Endothelial cell of umbilical vein (primary cell): ENCODE measurements around the gene GDF2. TPM values are rescaled to one million over a fixed set of nuclear protein-coding genes. Genes with fewer than 3 reads are reported as not detected.

Source experiments
- BruUV-seq: library from RNA; stranded (reverse); fragments of 400-500 nt; replicated peaks from 2 replicates; lab custom pipeline; 2021; lab: Mats Ljungman, UMichigan
- CTCF ChIA-PET: fragments of 300-600, 350-600 bp; sonication (Branson Sonifier 250); formaldehyde crosslinking; loops from one replicate; lab custom pipeline; 2021; ENCODE audit warnings: antibody characterized with exemption, inconsistent platforms; lab: Charles Lee
- POLR2A ChIA-PET: fragments of 300-600, 350-600 bp; sonication (Branson Sonifier 250); formaldehyde crosslinking; loops from one replicate; lab custom pipeline; 2021; ENCODE audit warnings: antibody characterized with exemption, inconsistent platforms; lab: Charles Lee
- DNase-seq: peaks from one replicate; pipeline ENCODE4 v3.0.0-alpha.2; 2011; ENCODE audit warnings: low read depth, low spot score
- FAIRE-seq: peaks from 2 replicates; lab custom pipeline; 2011; peaks lifted over from hg19 to GRCh38; lab: Jason Lieb, UNC
- H2AFZ ChIP-seq: 2 replicates; pipeline ENCODE4 v1.6.0; 2012; ENCODE audit warnings: low read depth, low read length, control low read depth, inconsistent platforms
- H3K27ac ChIP-seq: 2 replicates; pipeline ENCODE4 v1.5.1; 2011; ENCODE audit warnings: low read depth, mild to moderate bottlenecking, control low read depth, low read length, moderate library complexity; ENCODE audit not compliant: insufficient read depth
- H3K27me3 ChIP-seq, 2 experiments: 2 replicates each; pipeline versions ENCODE4 v1.6.0 to v1.6.1; 2011; ENCODE audit warnings: low read length in 2 of 2, mixed read lengths in 1 of 2; ENCODE audit not compliant: control insufficient read depth in 2 of 2, insufficient read depth in 2 of 2
- H3K36me3 ChIP-seq, 2 experiments: 2 replicates in 1 of 2; 3 replicates in 1 of 2; pipeline ENCODE4 v1.5.1; 2011; ENCODE audit warnings: low read length in 2 of 2, mild to moderate bottlenecking in 1 of 2, moderate library complexity in 1 of 2; ENCODE audit not compliant: control insufficient read depth in 2 of 2, insufficient read depth in 2 of 2; ENCODE audit errors: extremely low read depth in 1 of 2
- H3K4me1 ChIP-seq: 3 replicates; pipeline ENCODE4 v1.5.1; 2011; ENCODE audit warnings: mild to moderate bottlenecking, low read length; ENCODE audit not compliant: control insufficient read depth, insufficient read depth; ENCODE audit errors: extremely low read depth
- H3K4me2 ChIP-seq: 2 replicates; pipeline ENCODE4 v1.6.1; 2011; ENCODE audit warnings: low read length, control low read depth, mixed read lengths; ENCODE audit not compliant: insufficient read depth
- H3K4me3 ChIP-seq, 3 experiments: fragments of 200-600 bp in 1 of 3; sonication (generic), shearing (Covaris generic) in 1 of 3; replicated peaks in 1 of 3; 2 replicates each; pipeline ENCODE4 v1.5.1; 2011 to 2016; ENCODE audit warnings: control low read depth in 3 of 3, low read length in 3 of 3, mild to moderate bottlenecking in 2 of 3, inconsistent platforms in 1 of 3, low read depth in 1 of 3, moderate library complexity in 1 of 3; ENCODE audit not compliant: insufficient read depth in 1 of 3
- H3K79me2 ChIP-seq: 2 replicates; pipeline ENCODE4 v1.6.0; 2012; ENCODE audit warnings: low read length, inconsistent platforms; ENCODE audit not compliant: control insufficient read depth, insufficient read depth
- H3K9ac ChIP-seq: replicated peaks from 2 replicates; pipeline ENCODE3; 2011; ENCODE audit warnings: low read length, control low read depth; ENCODE audit not compliant: insufficient read depth; ENCODE audit errors: extremely low read depth
- H3K9me1 ChIP-seq: replicated peaks from 3 replicates; pipeline ENCODE4 v1.6.0; 2011; ENCODE audit warnings: mild to moderate bottlenecking, low read length; ENCODE audit not compliant: control insufficient read depth, insufficient read depth; ENCODE audit errors: extremely low read depth
- H3K9me3 ChIP-seq: replicated peaks from 2 replicates; pipeline ENCODE4 v1.5.1; 2012; ENCODE audit warnings: low read length, inconsistent platforms; ENCODE audit not compliant: control insufficient read depth, insufficient read depth
- H4K20me1 ChIP-seq: replicated peaks from 2 replicates; pipeline ENCODE3; 2011; ENCODE audit warnings: mild to moderate bottlenecking, low read length; ENCODE audit not compliant: control insufficient read depth, insufficient read depth; ENCODE audit errors: extremely low read depth
- CTCF ChIP-seq, 2 donors: IDR thresholded peaks; 1 replicate in 1 of 2; 2 replicates in 1 of 2; pipeline ENCODE4 v1.5.1; 2011; ENCODE audit warnings: low read length in 2 of 2, mild to moderate bottlenecking in 2 of 2, moderate library complexity in 2 of 2, control low read depth in 1 of 2, inconsistent platforms in 1 of 2, low read depth in 1 of 2; ENCODE audit not compliant: insufficient read depth in 1 of 2; ENCODE audit errors: extremely low read depth in 1 of 2
- EZH2 ChIP-seq: IDR thresholded peaks from 2 replicates; pipeline ENCODE4 v1.6.1; 2012; ENCODE audit warnings: borderline replicate concordance, low read depth, mild to moderate bottlenecking, moderate library complexity, low read length, inconsistent platforms; ENCODE audit not compliant: severe bottlenecking
- FOS ChIP-seq: IDR thresholded peaks from 2 replicates; pipeline ENCODE4 v1.6.1; 2011; ENCODE audit warnings: mild to moderate bottlenecking, low read length, moderate library complexity, borderline replicate concordance; ENCODE audit not compliant: insufficient read depth
- GATA2 ChIP-seq: IDR thresholded peaks from 2 replicates; pipeline ENCODE4 v1.7.0; 2011; ENCODE audit warnings: low read depth, mild to moderate bottlenecking, moderate library complexity, mixed read lengths, low read length; ENCODE audit not compliant: insufficient read length, insufficient read depth
- JUN ChIP-seq: IDR thresholded peaks from 2 replicates; pipeline ENCODE4 v1.6.1; 2011; ENCODE audit warnings: borderline replicate concordance, low read depth; ENCODE audit not compliant: insufficient read length, insufficient read depth
- MAX ChIP-seq: IDR thresholded peaks from 2 replicates; pipeline ENCODE4 v1.6.1; 2011; ENCODE audit not compliant: insufficient read depth, insufficient read length
- MYC ChIP-seq: IDR thresholded peaks from one replicate; pipeline ENCODE4 v1.6.1; 2011; ENCODE audit warnings: mild to moderate bottlenecking, low read depth, low read length
- POLR2A ChIP-seq: IDR thresholded peaks from 2 replicates; pipeline ENCODE4 v1.6.1; 2012; ENCODE audit warnings: low read depth, mild to moderate bottlenecking, control low read depth, low read length
- POLR2AphosphoS5 ChIP-seq: IDR thresholded peaks from 2 replicates; pipeline ENCODE4 v1.6.1; 2012; ENCODE audit warnings: low read depth, mild to moderate bottlenecking, control low read depth, low read length, moderate library complexity; ENCODE audit not compliant: insufficient read depth
- dilution Hi-C: fragments of 300-500 bp; cut with MboI; formaldehyde crosslinking; loops from one replicate; pipeline ENCODE4 v1.15.0; 2019; ENCODE audit warnings: low sequenced_read_pairs; ENCODE audit not compliant: extremely low pct_ligation_motif_present
- intact Hi-C: fragments of 100-400 bp; cut with micrococcal nuclease; formaldehyde crosslinking; loops from one replicate; pipeline ENCODE4 v1.10.0; 2022
- polyA plus RNA-seq, 4 experiments: library from polyadenylated mRNA; depleted of rRNA in 3 of 4; stranded (reverse) in 3 of 4; unstranded in 1 of 4; fragments of >200 nt; gene quantifications; 2 replicates each; pipeline versions ENCODE4 v1.2.1 to v1.2.3, GENCODE V29; 2011 to 2012; ENCODE audit warnings: missing spikeins in 1 of 4
- total RNA-seq: library from RNA; stranded (reverse); gene quantifications from 2 replicates; pipeline ENCODE4 v1.2.3, GENCODE V29; 2021

Gene GDF2
- total and polyA plus RNA-seq, 2 donors (not counting 3 experiments of a cell fraction or from before 2014, with no cell fraction given), result not detected

GRCh38 chr10:47330804-47331203 lies 8.6 kb downstream of the GDF2 start:
- Histone ChIP-seq H4K20me1 (no peaks in the 10 kb centered on the region), H3K4me3 (no peak overlapping the region), H3K4me1 (no peaks in the 10 kb centered on the region), H3K79me2 (no peaks in the 10 kb centered on the region), H3K27ac (no peak overlapping the region), H3K36me3 (no peaks in the 10 kb centered on the region), H3K4me2 (no peak overlapping the region), H3K9ac (no peak overlapping the region), H3K27me3 (no peaks in the 10 kb centered on the region), H2AFZ (no peak overlapping the region), H3K9me1 (no peaks in the 10 kb centered on the region), H3K9me3 (no peaks in the 10 kb centered on the region)
- DNase-seq (no peak), FAIRE-seq (no peak)
- intact Hi-C loops (no loop called here), dilution Hi-C loops (no loop called here)
- no TSS peak for BruUV-seq
- TF ChIP-seq MAX (no peak), POLR2AphosphoS5 (no peak), POLR2A (no peak), GATA2 (no peak), CTCF (IDR thresholded peaks at IDR 0.05; ENCODE audit: extremely low read depth in 1 of 2, insufficient read depth in 1 of 2, low read depth in 1 of 2, low read length in 2 of 2) (no peak), FOS (no peak), EZH2 (no peak), JUN (no peak), MYC (no peak)
- POLR2A ChIA-PET, result no interaction called here
- CTCF ChIA-PET, result no interaction called here
